ENCODE results near the gene DMAC2L. TPM values are rescaled to one million over a fixed set of nuclear protein-coding genes. Genes with fewer than 3 reads are reported as not detected.
A peak's percentile ranks its signal among the peaks of the same experiment; 100 is the strongest.
"Not testable (repeated sequence)": the region's sequence is repeated elsewhere in the genome, so short reads cannot be mapped to it uniquely, and the experiment has no call there.

Gene DMAC2L
- total RNA-seq, 4 donors from 2014 or later = 7.5 to 23.1 (median 20.4) TPM

DNA sequence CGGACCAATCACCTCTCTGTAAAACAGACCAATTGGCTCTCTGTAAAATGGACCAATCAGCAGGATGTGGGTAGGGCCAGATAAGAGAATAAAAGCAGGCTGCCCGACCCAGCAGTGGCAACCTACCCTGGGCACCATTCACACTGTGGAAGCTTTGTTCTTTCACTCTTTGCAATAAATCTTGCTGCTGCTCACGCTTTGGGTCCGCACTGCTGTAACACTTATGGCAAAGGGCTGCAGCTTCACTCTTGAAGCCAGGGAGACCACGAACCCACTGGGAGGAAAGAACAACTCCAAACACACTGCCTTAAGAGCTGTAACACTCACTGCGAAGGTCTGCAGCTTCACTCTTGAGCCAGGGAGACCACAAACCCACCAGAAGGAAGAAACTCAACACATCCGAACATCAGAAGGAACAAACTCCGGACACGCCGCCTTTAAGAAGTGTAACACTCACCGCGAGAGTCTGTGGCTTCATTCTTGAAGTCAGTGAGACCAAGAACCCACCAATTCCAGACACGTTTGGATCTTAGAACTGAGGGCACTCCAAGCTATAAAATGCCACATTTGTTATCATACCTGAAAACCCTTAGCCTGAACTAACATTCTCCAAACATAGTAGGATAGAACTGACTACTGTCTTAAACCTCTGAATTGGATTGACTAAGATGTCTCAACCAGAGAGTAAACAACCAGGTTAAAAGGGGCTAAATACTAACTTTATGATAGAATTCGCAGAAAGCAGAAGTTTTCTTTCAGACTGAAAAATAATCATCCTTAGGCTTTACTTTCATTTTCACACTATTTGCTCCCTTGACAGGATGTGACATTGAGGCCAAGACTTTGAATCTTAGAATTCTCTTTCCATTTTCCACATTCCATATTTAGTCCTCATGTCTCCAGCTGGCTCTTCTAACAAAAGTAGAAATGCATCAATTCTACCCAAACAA lies 50.9 kb downstream of the DMAC2L start:
- Histone ChIP-seq H3K9me3 (no peaks in the 10 kb centered on the region), H3K4me1 (peaks cover 0 to 15% (median 2%) of the 10 kb centered on the region in 4 donors), H3K4me3 (peak overlapping the region in 3 of 4 donors; percentile 11 to 37 (median 28)), H3K36me3 (peaks cover 0 to 9% (median 0%) of the 10 kb centered on the region in 3 donors), H3K27me3 (no peaks in the 10 kb centered on the region), H3K27ac (peak overlapping the region; percentile 19 to 78 (median 66))
- 68 to 76% methylated on average over 14 of the region's 14 CpGs for WGBS, 2 donors
- TF ChIP-seq POLR2A (IDR thresholded peaks at IDR 0.05) = no peak
- no peak for TF ChIP-seq CTCF (IDR thresholded peaks at IDR 0.05)
- TF ChIP-seq EP300 (IDR thresholded peaks at IDR 0.05) = no peak
- DNase-seq (ENCODE audit: low spot score in 2 of 2) = no peak

DNA sequence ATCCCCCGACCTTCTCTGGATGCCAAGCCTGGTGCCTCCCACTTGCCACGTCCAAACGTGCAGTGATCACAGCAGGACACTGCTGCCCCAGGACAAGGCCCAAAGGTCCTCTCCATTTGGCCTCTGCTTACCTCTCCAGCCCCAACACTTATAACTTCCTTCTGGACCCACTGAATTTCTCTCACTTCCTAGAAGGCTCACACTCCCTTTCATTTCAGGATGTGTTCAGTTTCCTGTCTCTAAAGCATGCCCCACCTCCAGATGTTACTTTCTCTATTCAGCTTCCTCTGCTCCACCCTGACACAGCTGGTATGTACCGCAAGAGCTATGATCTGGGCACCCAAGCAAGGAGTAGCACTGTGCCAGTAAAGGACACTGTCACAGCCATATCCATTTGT lies 51.6 kb downstream of the DMAC2L start:
- H3K4me3 ChIP-seq = peak overlapping the region in 3 of 4 donors; percentile 3 to 37 (median 28)
- 20% methylated on average over 4 of the region's 4 CpGs for WGBS, 2 donors
- H3K27me3 ChIP-seq = no peaks in the 10 kb centered on the region
- peak in 1 of 2 donors; percentile 19 for DNase-seq (ENCODE audit: low spot score in 2 of 2)
- H3K36me3 ChIP-seq = peaks cover 0 to 2% (median 0%) of the 10 kb centered on the region in 3 donors
- H3K4me1 ChIP-seq = peaks cover 0 to 15% (median 2%) of the 10 kb centered on the region in 4 donors
- peak overlapping the region; percentile 19 to 78 (median 66) for H3K27ac ChIP-seq
- TF ChIP-seq CTCF (IDR thresholded peaks at IDR 0.05) (no peak), EP300 (IDR thresholded peaks at IDR 0.05) (peak in 1 of 2 donors; percentile 22)
- no peaks in the 10 kb centered on the region for H3K9me3 ChIP-seq

- H3K4me3 ChIP-seq = no peak overlapping the region
- H3K4me1 ChIP-seq = peaks cover 0 to 15% (median 2%) of the 10 kb centered on the region in 4 donors
- no peaks in the 10 kb centered on the region for H3K9me3 ChIP-seq
- WGBS, 2 donors = 89 to 92% methylated on average over 1 of the region's 1 CpG
- no peak overlapping the region for H3K27ac ChIP-seq
- no peak for TF ChIP-seq EP300 (IDR thresholded peaks at IDR 0.05)
- no peak for TF ChIP-seq POLR2A (IDR thresholded peaks at IDR 0.05)
- TF ChIP-seq CTCF (IDR thresholded peaks at IDR 0.05) = no peak
- no peaks in the 10 kb centered on the region for H3K27me3 ChIP-seq
- H3K36me3 ChIP-seq = no peaks in the 10 kb centered on the region
- no peak for DNase-seq (ENCODE audit: low spot score in 2 of 2)
These were observed 52.7 kb downstream of the DMAC2L start for GRCh38 chr14:50364792-50365191.

GRCh38 chr14:50365572-50365971 lies 53.4 kb downstream of the DMAC2L start:
- peaks cover 0 to 15% (median 2%) of the 10 kb centered on the region in 4 donors for H3K4me1 ChIP-seq
- H3K27me3 ChIP-seq; H3K4me3 ChIP-seq; H3K36me3 ChIP-seq; DNase-seq (ENCODE audit: low spot score in 2 of 2); H3K9me3 ChIP-seq; H3K27ac ChIP-seq: not testable (repeated sequence)
- WGBS, 2 donors = 87 to 88% methylated on average over 7 of the region's 7 CpGs

DNA sequence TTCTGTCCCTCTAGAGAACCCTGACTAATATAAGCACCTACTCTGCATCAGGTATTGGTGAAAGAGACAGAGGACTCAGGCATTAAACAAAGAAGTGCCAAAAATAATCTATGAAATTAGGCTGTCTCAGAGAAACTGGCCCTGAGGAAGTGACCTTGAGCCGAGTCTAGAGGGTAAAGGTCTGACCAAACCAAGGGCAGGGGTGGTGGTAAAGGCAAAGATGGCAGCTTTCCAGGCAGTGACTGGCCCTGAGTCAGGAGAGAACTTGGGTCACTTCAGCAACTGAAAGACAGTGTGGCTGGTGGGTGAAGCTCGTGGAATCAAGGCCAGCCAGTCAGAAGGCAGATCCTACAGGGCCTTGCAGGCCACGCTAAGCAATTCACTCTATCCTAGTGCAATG lies 54.0 kb downstream of the DMAC2L start:
- Histone ChIP-seq H3K27ac (no peak overlapping the region), H3K4me1 (peaks cover 0 to 15% (median 2%) of the 10 kb centered on the region in 4 donors), H3K27me3 (no peaks in the 10 kb centered on the region), H3K9me3 (no peaks in the 10 kb centered on the region), H3K36me3 (no peaks in the 10 kb centered on the region), H3K4me3 (no peak overlapping the region)
- no peak for DNase-seq (ENCODE audit: low spot score in 2 of 2)
- WGBS, 2 donors = 51 to 70% methylated on average over 3 of the region's 3 CpGs
- TF ChIP-seq EP300 (IDR thresholded peaks at IDR 0.05) (no peak), CTCF (IDR thresholded peaks at IDR 0.05) (no peak), POLR2A (IDR thresholded peaks at IDR 0.05) (no peak)

Data from tibial nerve (tissue), 4 donors.